Small intestine (tissue), 7 donors: ENCODE results near the gene ACO1. TPM values are rescaled to one million over a fixed set of nuclear protein-coding genes. Genes with fewer than 3 reads are reported as not detected.

Source experiments
- DNase-seq, 2 donors: peaks; one replicate each; pipeline versions ENCODE4 v3.0.0 to v3.0.0-alpha.2; 2013
- FAIRE-seq: peaks from 2 replicates; lab custom pipeline; 2012; peaks lifted over from hg19 to GRCh38; lab: Jason Lieb, UNC
- H3K27ac ChIP-seq, 3 donors: one replicate each; pipeline ENCODE4 v1.5.1; 2013; ENCODE audit warnings: low read length in 2 of 3, mild to moderate bottlenecking in 2 of 3, control low read depth in 1 of 3, inconsistent platforms in 1 of 3, low read depth in 1 of 3, moderate library complexity in 1 of 3
- H3K27me3 ChIP-seq, 3 donors: one replicate each; pipeline ENCODE4 v1.6.1; 2013; ENCODE audit warnings: low read length in 3 of 3, inconsistent platforms in 1 of 3; ENCODE audit not compliant: control insufficient read depth in 3 of 3, insufficient read depth in 3 of 3
- H3K36me3 ChIP-seq, 3 donors: one replicate each; pipeline ENCODE4 v1.6.1; 2013; ENCODE audit warnings: low read length in 3 of 3, inconsistent platforms in 1 of 3, low read depth in 1 of 3, mild to moderate bottlenecking in 1 of 3, moderate library complexity in 1 of 3; ENCODE audit not compliant: control insufficient read depth in 3 of 3, insufficient read depth in 2 of 3
- H3K4me1 ChIP-seq, 3 donors: one replicate each; pipeline ENCODE4 v1.6.1; 2013; ENCODE audit warnings: low read length in 2 of 3, inconsistent platforms in 1 of 3, low read depth in 1 of 3, mild to moderate bottlenecking in 1 of 3, moderate library complexity in 1 of 3; ENCODE audit not compliant: control insufficient read depth in 3 of 3, insufficient read depth in 2 of 3
- H3K4me3 ChIP-seq, 3 donors: one replicate each; pipeline ENCODE4 v1.5.1; 2013; ENCODE audit warnings: low read length in 3 of 3, control low read depth in 1 of 3, inconsistent platforms in 1 of 3, low read depth in 1 of 3, mild to moderate bottlenecking in 1 of 3, moderate library complexity in 1 of 3
- H3K9me3 ChIP-seq, 2 donors: one replicate each; pipeline ENCODE4 v1.6.1; 2013; ENCODE audit warnings: low read depth in 1 of 2, low read length in 1 of 2; ENCODE audit not compliant: control insufficient read depth in 2 of 2, insufficient read depth in 1 of 2
- WGBS, 3 donors: extraction: QIAGEN DNeasy Blood & Tissue Kit; methylation state at CpG; one replicate each; pipeline ENCODE4 v1.1.7; 2013; 5-methylcytosine and 5-hydroxymethylcytosine counted together
- polyA plus RNA-seq, 4 donors: library from polyadenylated mRNA; stranded (reverse) in 3 of 4; unstranded in 1 of 4; fragments of 200-250 nt in 3 of 4; fragments of 120-200 nt in 1 of 4; gene quantifications; one replicate each; pipeline versions ENCODE4 v1.2.1 to v1.2.3, GENCODE V29; 2013
- donor health status: healthy with polysubstance abuse.
- donor health status: control.
- donor health status: control.
- donor health status: Bipolar disorder and iron deficiency.
- donor health status: healthy.

ACO1 gene
- polyA plus RNA-seq, 4 donors = 27.8 to 80.2 (median 37.5) TPM

DNA sequence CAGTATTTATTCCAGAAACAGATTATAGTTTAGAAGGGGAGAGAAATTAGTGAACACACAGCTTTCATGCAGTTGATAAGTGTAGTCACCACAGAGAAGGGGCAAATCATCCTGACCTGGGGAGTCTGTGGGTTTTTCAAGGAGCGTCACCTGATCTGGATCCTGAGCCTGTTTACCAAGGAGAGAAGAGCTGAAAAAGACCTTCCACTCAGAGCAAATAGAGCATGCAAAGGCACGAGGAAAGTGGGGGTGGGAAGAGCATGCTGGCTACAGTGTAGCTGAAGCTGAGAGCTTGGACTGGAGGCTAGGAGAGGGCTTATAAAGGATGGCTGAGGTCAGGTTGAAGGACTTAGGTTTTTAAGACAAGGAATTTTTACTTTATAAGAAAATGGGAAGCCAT is 30.4 kb downstream of the ACO1 start:
- H3K36me3 ChIP-seq = peaks cover 3 to 36% (median 8%) of the 10 kb centered on the region in 3 donors
- no peak for DNase-seq
- H3K9me3 ChIP-seq = no peaks in the 10 kb centered on the region
- H3K27me3 ChIP-seq = no peaks in the 10 kb centered on the region
- H3K27ac ChIP-seq = no peak overlapping the region
- no peak for FAIRE-seq
- no peak overlapping the region for H3K4me3 ChIP-seq
- 85 to 94% (median 86%) methylated on average over 2 of the region's 2 CpGs for WGBS, 3 donors
- H3K4me1 ChIP-seq = no peaks in the 10 kb centered on the region

DNA sequence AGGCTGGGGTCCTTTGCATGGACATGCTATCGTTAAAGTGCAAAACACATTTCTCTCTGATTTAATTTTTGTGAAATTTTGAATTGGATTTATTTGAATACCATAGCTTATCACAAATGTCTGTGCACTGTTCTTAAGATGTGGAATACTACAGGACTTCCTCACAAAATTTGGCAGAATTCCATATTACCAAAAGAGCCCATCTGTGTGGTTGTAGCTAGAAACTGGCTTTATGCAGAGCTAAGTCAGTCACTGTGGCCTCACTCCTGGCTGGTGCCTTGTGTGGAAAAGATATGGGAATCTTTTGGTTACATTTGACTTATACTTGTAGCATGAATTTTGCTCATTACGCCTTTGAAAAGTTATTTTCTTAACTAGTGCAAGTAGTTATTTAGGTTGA is 35.5 kb downstream of the ACO1 start:
- Histone ChIP-seq H3K27me3 (no peaks in the 10 kb centered on the region), H3K36me3 (peaks cover 8 to 37% (median 16%) of the 10 kb centered on the region in 3 donors), H3K27ac (no peak overlapping the region), H3K4me1 (peaks cover 0 to 5% (median 0%) of the 10 kb centered on the region in 3 donors), H3K9me3 (no peaks in the 10 kb centered on the region), H3K4me3 (no peak overlapping the region)
- WGBS, 3 donors = 93 to 99% (median 96%) methylated on average over 2 of the region's 2 CpGs
- FAIRE-seq (no peak), DNase-seq (no peak)

DNA sequence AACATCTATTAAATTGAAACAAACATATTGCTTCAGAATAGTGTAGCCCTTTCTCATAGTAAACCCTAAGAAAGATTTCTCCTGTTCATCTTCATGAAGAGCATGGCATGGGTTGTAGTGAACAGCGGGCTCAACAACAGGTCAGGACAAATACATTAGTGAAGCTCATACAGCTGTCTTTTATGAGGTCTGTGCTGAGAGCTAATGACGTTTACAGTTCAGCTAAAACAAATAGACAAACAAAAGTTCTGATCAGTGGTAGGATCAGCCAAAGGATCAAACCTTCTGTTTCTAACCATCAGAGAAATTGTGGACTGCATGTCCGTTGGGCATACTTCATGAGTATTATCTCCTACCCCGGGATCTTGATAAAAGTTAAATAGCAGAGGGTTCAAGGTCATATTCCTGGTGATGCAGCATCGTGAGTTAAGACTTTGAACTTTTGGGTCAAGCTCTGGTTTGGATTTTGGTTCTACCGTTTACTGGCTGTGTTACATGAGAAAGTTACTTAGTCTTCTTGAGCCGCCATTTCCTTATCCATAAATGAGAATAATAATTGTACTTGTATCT is 37.9 kb downstream of the ACO1 start:
- Histone ChIP-seq H3K9me3 (no peaks in the 10 kb centered on the region), H3K27me3 (no peaks in the 10 kb centered on the region), H3K27ac (no peak overlapping the region), H3K4me3 (no peak overlapping the region), H3K36me3 (peaks cover 8 to 28% (median 14%) of the 10 kb centered on the region in 3 donors), H3K4me1 (peaks cover 0 to 24% (median 0%) of the 10 kb centered on the region in 3 donors)
- peak in 1 of 2 donors; percentile 28 for DNase-seq
- FAIRE-seq = no peak
- WGBS, 3 donors = 54 to 77% (median 65%) methylated on average over 7 of the region's 7 CpGs

DNA sequence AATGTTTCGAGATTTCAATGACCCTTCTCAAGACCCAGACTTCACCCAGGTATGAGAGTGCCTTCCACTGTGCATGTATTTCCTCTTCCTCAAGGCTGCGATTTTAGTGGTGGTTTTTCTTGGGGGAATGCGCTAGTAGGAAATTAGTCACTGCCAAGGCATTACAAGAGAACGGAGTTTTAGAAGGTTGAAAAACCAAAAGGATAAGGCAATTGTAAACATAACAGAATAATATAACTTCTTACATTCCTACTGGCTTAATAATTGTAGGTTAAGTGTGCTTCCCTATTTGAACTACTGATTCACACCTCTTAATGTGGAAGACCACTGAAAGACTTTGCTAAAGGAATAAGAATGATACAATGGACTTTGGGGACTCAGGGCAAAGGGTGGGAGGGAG is 38.9 kb downstream of the ACO1 start:
- FAIRE-seq (no peak), DNase-seq (no peak)
- Histone ChIP-seq H3K4me3 (no peak overlapping the region), H3K4me1 (peaks cover 0 to 33% (median 0%) of the 10 kb centered on the region in 3 donors), H3K27ac (no peak overlapping the region), H3K36me3 (peaks cover 8 to 27% (median 12%) of the 10 kb centered on the region in 3 donors), H3K27me3 (no peaks in the 10 kb centered on the region), H3K9me3 (no peaks in the 10 kb centered on the region)
- 92 to 99% (median 96%) methylated on average over 4 of the region's 4 CpGs for WGBS, 3 donors

DNA sequence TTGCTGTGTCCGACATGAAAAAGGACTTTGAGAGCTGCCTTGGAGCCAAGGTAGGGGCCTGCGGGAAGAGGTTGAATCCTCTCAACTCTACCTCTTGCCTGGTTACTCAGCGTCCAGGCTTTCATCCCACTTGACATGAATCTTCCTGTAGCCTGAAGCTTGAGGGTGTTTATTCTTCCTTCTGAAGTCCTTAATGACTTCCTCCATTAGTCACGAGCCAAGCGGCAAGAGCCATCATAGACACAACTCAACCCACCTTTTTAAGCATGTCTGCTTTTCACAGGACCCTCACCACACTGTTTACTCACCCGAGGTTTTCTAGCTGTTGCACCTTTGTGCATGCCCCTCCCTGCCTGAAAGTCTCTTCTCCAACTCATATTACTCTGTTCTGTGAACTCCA is 40.2 kb downstream of the ACO1 start:
- H3K4me3 ChIP-seq = no peak overlapping the region
- peak overlapping the region in 2 of 3 donors; percentile 5 to 97 for H3K27ac ChIP-seq
- H3K9me3 ChIP-seq = no peaks in the 10 kb centered on the region
- H3K36me3 ChIP-seq = peaks cover 8 to 26% (median 14%) of the 10 kb centered on the region in 3 donors
- FAIRE-seq (no peak), DNase-seq (no peak)
- WGBS, 3 donors = 73 to 91% (median 80%) methylated on average over 6 of the region's 6 CpGs
- H3K4me1 ChIP-seq = peaks cover 0 to 33% (median 0%) of the 10 kb centered on the region in 3 donors
- no peaks in the 10 kb centered on the region for H3K27me3 ChIP-seq

DNA sequence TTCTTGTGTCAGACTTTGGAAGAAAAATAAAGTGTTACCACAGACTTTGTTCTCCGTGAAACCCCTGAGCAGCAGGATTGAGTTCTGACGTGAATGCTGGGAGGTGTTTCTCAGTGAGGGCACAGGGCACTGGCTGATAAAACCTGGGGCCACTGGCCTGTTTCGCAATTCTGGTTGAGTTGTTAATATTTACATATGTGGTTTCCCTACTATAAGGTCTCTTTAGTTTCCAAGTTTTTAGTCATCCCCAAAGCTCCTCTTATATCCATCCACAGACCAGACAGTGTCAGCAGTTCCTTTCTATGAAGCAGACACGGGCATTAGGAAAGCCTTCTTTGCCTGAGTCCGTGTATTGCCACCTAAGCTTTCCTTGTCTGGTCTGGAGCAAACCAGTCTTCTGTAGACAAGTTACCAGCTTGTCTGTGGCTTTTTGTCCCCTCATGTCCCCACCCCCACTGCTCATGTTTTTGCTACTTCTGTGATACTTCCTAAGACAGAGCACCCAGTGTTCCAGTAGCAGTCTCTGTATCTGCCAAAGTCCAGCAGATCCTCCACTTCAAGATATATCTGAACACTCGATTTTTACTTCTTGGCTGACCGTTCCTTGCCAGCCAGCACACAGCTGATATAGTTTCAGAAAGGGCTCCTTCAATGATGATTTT is 42.0 kb downstream of the ACO1 start:
- DNase-seq (peak; percentile 93 to 95), FAIRE-seq (no peak)
- Histone ChIP-seq H3K9me3 (no peaks in the 10 kb centered on the region), H3K27ac (peak overlapping the region; percentile 84 to 97 (median 94)), H3K4me1 (peaks cover 0 to 33% (median 0%) of the 10 kb centered on the region in 3 donors), H3K27me3 (no peaks in the 10 kb centered on the region), H3K36me3 (peaks cover 6 to 23% (median 13%) of the 10 kb centered on the region in 3 donors), H3K4me3 (peak overlapping the region in 1 of 3 donors; percentile 18)
- 20 to 57% (median 30%) methylated on average over 7 of the region's 7 CpGs for WGBS, 3 donors

DNA sequence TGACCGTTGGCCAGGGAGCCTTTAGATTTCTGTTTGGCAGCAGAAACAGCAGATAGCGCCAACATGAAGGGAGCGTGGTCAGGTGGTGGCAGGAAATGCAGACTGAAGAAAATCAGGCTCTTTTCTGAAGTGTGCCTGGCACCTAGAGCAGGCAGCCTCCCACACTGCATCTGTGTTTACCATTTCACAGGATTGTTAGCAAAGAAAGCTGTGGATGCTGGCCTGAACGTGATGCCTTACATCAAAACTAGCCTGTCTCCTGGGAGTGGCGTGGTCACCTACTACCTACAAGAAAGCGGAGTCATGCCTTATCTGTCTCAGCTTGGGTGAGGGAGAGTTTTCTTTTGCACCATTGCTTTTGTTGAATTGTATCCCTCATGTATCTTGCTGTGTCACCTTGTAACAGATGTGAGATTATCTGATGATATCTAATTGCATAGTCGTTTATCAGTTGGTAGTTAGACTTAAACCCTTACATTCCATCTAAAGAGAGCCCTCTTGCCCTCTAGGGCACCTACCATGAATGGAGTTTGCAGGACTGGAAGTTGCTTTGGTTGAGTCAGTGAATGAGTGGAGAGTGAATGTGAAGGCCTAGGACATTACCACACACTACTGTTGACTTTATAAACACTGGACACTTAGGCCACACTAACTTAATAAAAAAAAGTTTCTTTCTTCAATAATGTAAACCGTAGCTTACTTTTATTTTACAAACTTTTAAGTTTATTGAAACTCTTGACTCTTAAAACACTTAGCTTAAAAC is 42.8 kb downstream of the ACO1 start:
- no peaks in the 10 kb centered on the region for H3K27me3 ChIP-seq
- H3K4me3 ChIP-seq = no peak overlapping the region
- peaks cover 0 to 33% (median 0%) of the 10 kb centered on the region in 3 donors for H3K4me1 ChIP-seq
- WGBS, 3 donors = 24 to 52% (median 41%) methylated on average over 8 of the region's 8 CpGs
- peak overlapping the region; percentile 56 to 97 (median 84) for H3K27ac ChIP-seq
- H3K36me3 ChIP-seq = peaks cover 6 to 28% (median 13%) of the 10 kb centered on the region in 3 donors
- DNase-seq (peak; percentile 84 to 87), FAIRE-seq (no peak)
- H3K9me3 ChIP-seq = no peaks in the 10 kb centered on the region

DNA sequence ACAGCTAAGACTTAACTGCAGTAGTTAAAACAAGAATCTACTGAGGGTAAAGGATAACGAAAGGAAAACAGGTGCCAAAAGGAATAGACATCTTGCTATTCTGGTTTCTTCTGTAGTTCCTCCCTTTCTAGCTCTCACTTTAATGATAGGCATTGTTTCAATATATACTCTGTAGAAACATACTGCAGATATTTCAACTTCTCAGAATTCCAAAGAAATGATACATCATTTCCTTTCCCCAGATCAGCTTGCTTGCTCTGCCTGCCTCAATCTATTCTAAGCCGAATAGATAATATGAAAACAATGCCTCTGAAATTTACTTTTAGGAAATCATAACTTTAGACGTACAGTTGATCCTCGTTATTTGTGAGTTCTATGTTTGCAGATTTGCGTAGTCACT is 46.3 kb downstream of the ACO1 start:
- FAIRE-seq = no peak
- no peak for DNase-seq
- Histone ChIP-seq H3K27ac (no peak overlapping the region), H3K27me3 (no peaks in the 10 kb centered on the region), H3K36me3 (peaks cover 2 to 35% (median 12%) of the 10 kb centered on the region in 3 donors), H3K4me3 (no peak overlapping the region), H3K9me3 (no peaks in the 10 kb centered on the region), H3K4me1 (peaks cover 0 to 21% (median 0%) of the 10 kb centered on the region in 3 donors)
- 88 to 91% (median 89%) methylated on average over 5 of the region's 5 CpGs for WGBS, 3 donors
